Measurements from ENCODE around the gene LY6G5B.
A peak's percentile ranks its signal among the peaks of the same experiment; 100 is the strongest.

LY6G5B gene

GRCh38 chr6:31661262-31662123, 8.3 kb upstream of the LY6G5B start:
- Histone ChIP-seq H3K36me3 (peaks cover 33% of the 10 kb centered on the region), H3K4me1 (peaks cover 66% of the 10 kb centered on the region), H3K9me3 (no peaks in the 10 kb centered on the region), H3K27me3 (no peaks in the 10 kb centered on the region), H3K27ac (peak overlapping the region; percentile 90), H4K20me1 (peaks cover 15% of the 10 kb centered on the region; the same call in 1 of the 2 replicates), H3K9ac (peak overlapping the region; percentile 91), H3K4me3 (peak overlapping the region; percentile 79), H3K4me2 (peak overlapping the region; percentile 100)
- TF ChIP-seq Cebpa-rat (IDR thresholded peaks at IDR 0.05): no peak

GRCh38 chr6:31662124-31662723, 7.6 kb upstream of the LY6G5B start:
- H3K4me3 ChIP-seq: no peak overlapping the region
- no peak for TF ChIP-seq Cebpa-rat (IDR thresholded peaks at IDR 0.05)
- 0 out of 2 replicates have a peak overlapping the region, but pooled peaks have one; percentile 16 for H3K27ac ChIP-seq
- peaks cover 15% of the 10 kb centered on the region; the same call in 1 of the 2 replicates for H4K20me1 ChIP-seq
- peaks cover 33% of the 10 kb centered on the region for H3K36me3 ChIP-seq
- peak overlapping the region; percentile 91; the same call in 1 of the 2 replicates for H3K9ac ChIP-seq
- H3K4me2 ChIP-seq: peak overlapping the region; percentile 100
- H3K9me3 ChIP-seq: no peaks in the 10 kb centered on the region
- peaks cover 73% of the 10 kb centered on the region for H3K4me1 ChIP-seq
- H3K27me3 ChIP-seq: no peaks in the 10 kb centered on the region

GRCh38 chr6:31663126-31663960, 6.4 kb upstream of the LY6G5B start:
- peaks cover 13% of the 10 kb centered on the region; the same call in 1 of the 2 replicates for H4K20me1 ChIP-seq
- peak overlapping the region; percentile 100 for H3K4me2 ChIP-seq
- TF ChIP-seq Cebpa-rat (IDR thresholded peaks at IDR 0.05): no peak
- no peaks in the 10 kb centered on the region for H3K9me3 ChIP-seq
- H3K9ac ChIP-seq: peak overlapping the region; percentile 91
- peaks cover 67% of the 10 kb centered on the region for H3K4me1 ChIP-seq
- H3K36me3 ChIP-seq: peaks cover 35% of the 10 kb centered on the region
- peak overlapping the region; percentile 83 for H3K4me3 ChIP-seq
- peak overlapping the region; percentile 97 for H3K27ac ChIP-seq
- no peaks in the 10 kb centered on the region for H3K27me3 ChIP-seq

- Histone ChIP-seq H3K9ac (peak overlapping the region; percentile 91), H3K27ac (peak overlapping the region; percentile 97), H3K4me3 (peak overlapping the region; percentile 83), H3K9me3 (no peaks in the 10 kb centered on the region), H3K4me1 (peaks cover 59% of the 10 kb centered on the region), H3K36me3 (peaks cover 42% of the 10 kb centered on the region), H3K4me2 (peak overlapping the region; percentile 100), H3K27me3 (no peaks in the 10 kb centered on the region), H4K20me1 (peaks cover 15% of the 10 kb centered on the region; the same call in 1 of the 2 replicates)
- no peak for TF ChIP-seq Cebpa-rat (IDR thresholded peaks at IDR 0.05)
These were observed 5.6 kb upstream of the LY6G5B start for GRCh38 chr6:31663961-31664789.

- peaks cover 18% of the 10 kb centered on the region; the same call in 1 of the 2 replicates for H4K20me1 ChIP-seq
- TF ChIP-seq Cebpa-rat (IDR thresholded peaks at IDR 0.05): no peak
- no peaks in the 10 kb centered on the region for H3K27me3 ChIP-seq
- H3K4me2 ChIP-seq: peak within 1 kb of the TSS; percentile 100
- H3K4me3 ChIP-seq: peak within 1 kb of the TSS; percentile 83
- H3K4me1 ChIP-seq: peaks cover 51% of the 10 kb centered on the region
- H3K9ac ChIP-seq: peak within 1 kb of the TSS; percentile 91
- no peaks in the 10 kb centered on the region for H3K9me3 ChIP-seq
- H3K27ac ChIP-seq: peak within 1 kb of the TSS; percentile 97
- peaks cover 50% of the 10 kb centered on the region for H3K36me3 ChIP-seq
These were observed 4.8 kb upstream of the LY6G5B start, which contains the start of gene GPANK1 for GRCh38 chr6:31664790-31665500. GPANK1 (minus strand) TSS chr6:31664997; CDS start chr6:31664478, 519 bp downstream.

- Histone ChIP-seq H3K27ac (peak within 1 kb of the TSS; percentile 97), H3K36me3 (peaks cover 58% of the 10 kb centered on the region), H4K20me1 (peaks cover 18% of the 10 kb centered on the region; the same call in 1 of the 2 replicates), H3K27me3 (no peaks in the 10 kb centered on the region), H3K9me3 (no peaks in the 10 kb centered on the region), H3K9ac (peak within 1 kb of the TSS; percentile 91), H3K4me3 (peak within 1 kb of the TSS; percentile 83), H3K4me1 (peaks cover 49% of the 10 kb centered on the region), H3K4me2 (peak within 1 kb of the TSS; percentile 100)
- no peak for TF ChIP-seq Cebpa-rat (IDR thresholded peaks at IDR 0.05)
These were observed 4.1 kb upstream of the LY6G5B start, which contains the start of gene CSNK2B for GRCh38 chr6:31665501-31666336. CSNK2B (plus strand) TSS chr6:31666080; CDS start chr6:31666832, 752 bp downstream.

GRCh38 chr6:31666337-31666965, 3.3 kb upstream of the LY6G5B start:
- Histone ChIP-seq H3K27ac (peak overlapping the region; percentile 97), H3K4me1 (peaks cover 42% of the 10 kb centered on the region), H3K27me3 (no peaks in the 10 kb centered on the region), H4K20me1 (peaks cover 19% of the 10 kb centered on the region; the same call in 1 of the 2 replicates), H3K9ac (peak overlapping the region; percentile 91), H3K4me2 (peak overlapping the region; percentile 89), H3K36me3 (peaks cover 64% of the 10 kb centered on the region), H3K9me3 (no peaks in the 10 kb centered on the region), H3K4me3 (peak overlapping the region; percentile 83)
- no peak for TF ChIP-seq Cebpa-rat (IDR thresholded peaks at IDR 0.05)

Measured in BLaER1 (cell line).